Endothelial cell of umbilical vein (primary cell): ENCODE measurements around the gene SVEP1. TPM values are rescaled to one million over a fixed set of nuclear protein-coding genes. Genes with fewer than 3 reads are reported as not detected.

Experiments
- BruUV-seq: library from RNA; stranded (reverse); fragments of 400-500 nt; replicated peaks from 2 replicates; lab custom pipeline; 2021; lab: Mats Ljungman, UMichigan
- CTCF ChIA-PET: fragments of 300-600, 350-600 bp; sonication (Branson Sonifier 250); formaldehyde crosslinking; loops from one replicate; lab custom pipeline; 2021; ENCODE audit warnings: antibody characterized with exemption, inconsistent platforms; lab: Charles Lee
- POLR2A ChIA-PET: fragments of 300-600, 350-600 bp; sonication (Branson Sonifier 250); formaldehyde crosslinking; loops from one replicate; lab custom pipeline; 2021; ENCODE audit warnings: antibody characterized with exemption, inconsistent platforms; lab: Charles Lee
- DNase-seq: peaks from one replicate; pipeline ENCODE4 v3.0.0-alpha.2; 2011; ENCODE audit warnings: low read depth, low spot score
- FAIRE-seq: peaks from 2 replicates; lab custom pipeline; 2011; peaks lifted over from hg19 to GRCh38; lab: Jason Lieb, UNC
- H2AFZ ChIP-seq: 2 replicates; pipeline ENCODE4 v1.6.0; 2012; ENCODE audit warnings: low read depth, low read length, control low read depth, inconsistent platforms
- H3K27ac ChIP-seq: 2 replicates; pipeline ENCODE4 v1.5.1; 2011; ENCODE audit warnings: low read depth, mild to moderate bottlenecking, control low read depth, low read length, moderate library complexity; ENCODE audit not compliant: insufficient read depth
- H3K27me3 ChIP-seq, 2 experiments: 2 replicates each; pipeline versions ENCODE4 v1.6.0 to v1.6.1; 2011; ENCODE audit warnings: low read length in 2 of 2, mixed read lengths in 1 of 2; ENCODE audit not compliant: control insufficient read depth in 2 of 2, insufficient read depth in 2 of 2
- H3K36me3 ChIP-seq, 2 experiments: 2 replicates in 1 of 2; 3 replicates in 1 of 2; pipeline ENCODE4 v1.5.1; 2011; ENCODE audit warnings: low read length in 2 of 2, mild to moderate bottlenecking in 1 of 2, moderate library complexity in 1 of 2; ENCODE audit not compliant: control insufficient read depth in 2 of 2, insufficient read depth in 2 of 2; ENCODE audit errors: extremely low read depth in 1 of 2
- H3K4me1 ChIP-seq: 3 replicates; pipeline ENCODE4 v1.5.1; 2011; ENCODE audit warnings: mild to moderate bottlenecking, low read length; ENCODE audit not compliant: control insufficient read depth, insufficient read depth; ENCODE audit errors: extremely low read depth
- H3K4me2 ChIP-seq: 2 replicates; pipeline ENCODE4 v1.6.1; 2011; ENCODE audit warnings: low read length, control low read depth, mixed read lengths; ENCODE audit not compliant: insufficient read depth
- H3K4me3 ChIP-seq, 3 experiments: fragments of 200-600 bp in 1 of 3; sonication (generic), shearing (Covaris generic) in 1 of 3; replicated peaks in 1 of 3; 2 replicates each; pipeline ENCODE4 v1.5.1; 2011 to 2016; ENCODE audit warnings: control low read depth in 3 of 3, low read length in 3 of 3, mild to moderate bottlenecking in 2 of 3, inconsistent platforms in 1 of 3, low read depth in 1 of 3, moderate library complexity in 1 of 3; ENCODE audit not compliant: insufficient read depth in 1 of 3
- H3K79me2 ChIP-seq: 2 replicates; pipeline ENCODE4 v1.6.0; 2012; ENCODE audit warnings: low read length, inconsistent platforms; ENCODE audit not compliant: control insufficient read depth, insufficient read depth
- H3K9ac ChIP-seq: replicated peaks from 2 replicates; pipeline ENCODE3; 2011; ENCODE audit warnings: low read length, control low read depth; ENCODE audit not compliant: insufficient read depth; ENCODE audit errors: extremely low read depth
- H3K9me1 ChIP-seq: replicated peaks from 3 replicates; pipeline ENCODE4 v1.6.0; 2011; ENCODE audit warnings: mild to moderate bottlenecking, low read length; ENCODE audit not compliant: control insufficient read depth, insufficient read depth; ENCODE audit errors: extremely low read depth
- H3K9me3 ChIP-seq: replicated peaks from 2 replicates; pipeline ENCODE4 v1.5.1; 2012; ENCODE audit warnings: low read length, inconsistent platforms; ENCODE audit not compliant: control insufficient read depth, insufficient read depth
- H4K20me1 ChIP-seq: replicated peaks from 2 replicates; pipeline ENCODE3; 2011; ENCODE audit warnings: mild to moderate bottlenecking, low read length; ENCODE audit not compliant: control insufficient read depth, insufficient read depth; ENCODE audit errors: extremely low read depth
- EZH2 ChIP-seq: IDR thresholded peaks from 2 replicates; pipeline ENCODE4 v1.6.1; 2012; ENCODE audit warnings: borderline replicate concordance, low read depth, mild to moderate bottlenecking, moderate library complexity, low read length, inconsistent platforms; ENCODE audit not compliant: severe bottlenecking
- FOS ChIP-seq: IDR thresholded peaks from 2 replicates; pipeline ENCODE4 v1.6.1; 2011; ENCODE audit warnings: mild to moderate bottlenecking, low read length, moderate library complexity, borderline replicate concordance; ENCODE audit not compliant: insufficient read depth
- GATA2 ChIP-seq: IDR thresholded peaks from 2 replicates; pipeline ENCODE4 v1.7.0; 2011; ENCODE audit warnings: low read depth, mild to moderate bottlenecking, moderate library complexity, mixed read lengths, low read length; ENCODE audit not compliant: insufficient read length, insufficient read depth
- JUN ChIP-seq: IDR thresholded peaks from 2 replicates; pipeline ENCODE4 v1.6.1; 2011; ENCODE audit warnings: borderline replicate concordance, low read depth; ENCODE audit not compliant: insufficient read length, insufficient read depth
- MAX ChIP-seq: IDR thresholded peaks from 2 replicates; pipeline ENCODE4 v1.6.1; 2011; ENCODE audit not compliant: insufficient read depth, insufficient read length
- MYC ChIP-seq: IDR thresholded peaks from one replicate; pipeline ENCODE4 v1.6.1; 2011; ENCODE audit warnings: mild to moderate bottlenecking, low read depth, low read length
- POLR2A ChIP-seq: IDR thresholded peaks from 2 replicates; pipeline ENCODE4 v1.6.1; 2012; ENCODE audit warnings: low read depth, mild to moderate bottlenecking, control low read depth, low read length
- POLR2AphosphoS5 ChIP-seq: IDR thresholded peaks from 2 replicates; pipeline ENCODE4 v1.6.1; 2012; ENCODE audit warnings: low read depth, mild to moderate bottlenecking, control low read depth, low read length, moderate library complexity; ENCODE audit not compliant: insufficient read depth
- dilution Hi-C: fragments of 300-500 bp; cut with MboI; formaldehyde crosslinking; loops from one replicate; pipeline ENCODE4 v1.15.0; 2019; ENCODE audit warnings: low sequenced_read_pairs; ENCODE audit not compliant: extremely low pct_ligation_motif_present
- intact Hi-C: fragments of 100-400 bp; cut with micrococcal nuclease; formaldehyde crosslinking; loops from one replicate; pipeline ENCODE4 v1.10.0; 2022
- polyA plus RNA-seq, 4 experiments: library from polyadenylated mRNA; depleted of rRNA in 3 of 4; stranded (reverse) in 3 of 4; unstranded in 1 of 4; fragments of >200 nt; gene quantifications; 2 replicates each; pipeline versions ENCODE4 v1.2.1 to v1.2.3, GENCODE V29; 2011 to 2012; ENCODE audit warnings: missing spikeins in 1 of 4
- total RNA-seq: library from RNA; stranded (reverse); gene quantifications from 2 replicates; pipeline ENCODE4 v1.2.3, GENCODE V29; 2021
- TF ChIP-seq, protein P1 (sequence below), 2 donors: IDR thresholded peaks; 1 replicate in 1 of 2; 2 replicates in 1 of 2; pipeline ENCODE4 v1.5.1; 2011; ENCODE audit warnings: low read length in 2 of 2, mild to moderate bottlenecking in 2 of 2, moderate library complexity in 2 of 2, control low read depth in 1 of 2, inconsistent platforms in 1 of 2, low read depth in 1 of 2; ENCODE audit not compliant: insufficient read depth in 1 of 2; ENCODE audit errors: extremely low read depth in 1 of 2

Gene SVEP1
- total and polyA plus RNA-seq, 2 donors (not counting 3 experiments of a cell fraction or from before 2014, with no cell fraction given): 0.04 to 0.29 TPM

GRCh38 chr9:110512817-110513216, 66.7 kb downstream of the SVEP1 start:
- no peaks in the 10 kb centered on the region for H3K79me2 ChIP-seq
- dilution Hi-C loops: no loop called here
- CTCF ChIA-PET: interaction anchor here (1.0 kb wide), 1 partner anchor 10 kb away, joined by 5 read pairs; no protein-coding TSS in a partner anchor
- H3K27ac ChIP-seq: no peak overlapping the region
- H2AFZ ChIP-seq: no peak overlapping the region
- no peak overlapping the region for H3K4me2 ChIP-seq
- no peaks in the 10 kb centered on the region for H3K9me1 ChIP-seq
- no peak overlapping the region for H3K4me3 ChIP-seq
- no peaks in the 10 kb centered on the region for H3K9me3 ChIP-seq
- TF ChIP-seq, protein P1, sequence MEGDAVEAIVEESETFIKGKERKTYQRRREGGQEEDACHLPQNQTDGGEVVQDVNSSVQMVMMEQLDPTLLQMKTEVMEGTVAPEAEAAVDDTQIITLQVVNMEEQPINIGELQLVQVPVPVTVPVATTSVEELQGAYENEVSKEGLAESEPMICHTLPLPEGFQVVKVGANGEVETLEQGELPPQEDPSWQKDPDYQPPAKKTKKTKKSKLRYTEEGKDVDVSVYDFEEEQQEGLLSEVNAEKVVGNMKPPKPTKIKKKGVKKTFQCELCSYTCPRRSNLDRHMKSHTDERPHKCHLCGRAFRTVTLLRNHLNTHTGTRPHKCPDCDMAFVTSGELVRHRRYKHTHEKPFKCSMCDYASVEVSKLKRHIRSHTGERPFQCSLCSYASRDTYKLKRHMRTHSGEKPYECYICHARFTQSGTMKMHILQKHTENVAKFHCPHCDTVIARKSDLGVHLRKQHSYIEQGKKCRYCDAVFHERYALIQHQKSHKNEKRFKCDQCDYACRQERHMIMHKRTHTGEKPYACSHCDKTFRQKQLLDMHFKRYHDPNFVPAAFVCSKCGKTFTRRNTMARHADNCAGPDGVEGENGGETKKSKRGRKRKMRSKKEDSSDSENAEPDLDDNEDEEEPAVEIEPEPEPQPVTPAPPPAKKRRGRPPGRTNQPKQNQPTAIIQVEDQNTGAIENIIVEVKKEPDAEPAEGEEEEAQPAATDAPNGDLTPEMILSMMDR (IDR thresholded peaks at IDR 0.05; ENCODE audit: extremely low read depth in 1 of 2, insufficient read depth in 1 of 2, low read depth in 1 of 2, low read length in 2 of 2): no peak
- TF ChIP-seq MAX: no peak
- no peak for TF ChIP-seq GATA2
- no peak for TF ChIP-seq JUN
- TF ChIP-seq EZH2: no peak
- no peak for TF ChIP-seq FOS
- no peak for TF ChIP-seq POLR2A
- TF ChIP-seq POLR2AphosphoS5: no peak
- TF ChIP-seq MYC: no peak
- H3K27me3 ChIP-seq: no peaks in the 10 kb centered on the region
- intact Hi-C loops: no loop called here
- H4K20me1 ChIP-seq: no peaks in the 10 kb centered on the region
- H3K4me1 ChIP-seq: no peaks in the 10 kb centered on the region
- no TSS peak for BruUV-seq
- no peak for FAIRE-seq
- no peak overlapping the region for H3K9ac ChIP-seq
- POLR2A ChIA-PET: no interaction called here
- DNase-seq: no peak
- H3K36me3 ChIP-seq: no peaks in the 10 kb centered on the region
